Activated naive CD8-positive, alpha-beta T cell treated with anti-CD3 and anti-CD28 coated beads for 36 hours (primary cell): ENCODE measurements around the gene NGB. TPM values are rescaled to one million over a fixed set of nuclear protein-coding genes. Genes with fewer than 3 reads are reported as not detected.
"Not testable (repeated sequence)": the region's sequence is repeated elsewhere in the genome, so short reads cannot be mapped to it uniquely, and the experiment has no call there.

Source experiments
- DNase-seq: peaks from one replicate; pipeline ENCODE4 v3.0.0; 2021
- H3K27ac Mint-ChIP-seq: one replicate; pipeline ENCODE4 v1.8.0; 2022; ENCODE audit warnings: mild to moderate bottlenecking, moderate library complexity, mixed read lengths
- H3K27me3 Mint-ChIP-seq: one replicate; pipeline ENCODE4 v1.8.0; 2022; ENCODE audit warnings: mild to moderate bottlenecking, mixed read lengths
- H3K36me3 Mint-ChIP-seq: one replicate; pipeline ENCODE4 v1.8.0; 2021; ENCODE audit warnings: mild to moderate bottlenecking, mixed read lengths
- H3K4me1 Mint-ChIP-seq: one replicate; pipeline ENCODE4 v1.8.0; 2021; ENCODE audit warnings: mixed read lengths
- H3K4me3 Mint-ChIP-seq: one replicate; pipeline ENCODE4 v1.8.0; 2022; ENCODE audit warnings: mild to moderate bottlenecking, moderate library complexity, mixed read lengths
- H3K9me3 Mint-ChIP-seq: one replicate; pipeline ENCODE4 v1.8.0; 2022; ENCODE audit warnings: mixed read lengths
- total RNA-seq, 2 experiments: library from RNA; stranded (reverse); gene quantifications; one replicate each; pipeline ENCODE4 v1.2.3, GENCODE V29; 2021

The NGB gene
- total RNA-seq = not detected

GRCh38 chr14:77271113-77271710, at the start of gene NGB:
NGB (minus strand) TSS chr14:77271206; CDS start chr14:77270937, 269 bp downstream.
- Mint-ChIP-seq H3K36me3 (no peaks in the 10 kb centered on the region), H3K4me3 (no peak within 1 kb of the TSS), H3K9me3 (peaks cover 3% of the 10 kb centered on the region), H3K27me3 (peaks cover 50% of the 10 kb centered on the region), H3K4me1 (no peaks in the 10 kb centered on the region), H3K27ac (no peak within 1 kb of the TSS)
- no peak for DNase-seq

- Mint-ChIP-seq H3K4me1 (peaks cover 13% of the 10 kb centered on the region), H3K27ac (peak within 1 kb of the TSS; percentile 100), H3K27me3 (no peaks in the 10 kb centered on the region), H3K9me3 (no peaks in the 10 kb centered on the region), H3K4me3 (peak within 1 kb of the TSS; percentile 98), H3K36me3 (no peaks in the 10 kb centered on the region)
- DNase-seq = peak; percentile 94
Measured at GRCh38 chr14:77320238-77320935, 49.4 kb upstream of the NGB start, which contains the start of gene POMT2. POMT2 (minus strand) TSS chr14:77320883; CDS start chr14:77320681, 202 bp downstream.

- Mint-ChIP-seq H3K4me3 (no peak overlapping the region), H3K36me3 (no peaks in the 10 kb centered on the region), H3K27ac (no peak overlapping the region), H3K9me3 (no peaks in the 10 kb centered on the region), H3K4me1 (peaks cover 13% of the 10 kb centered on the region), H3K27me3 (no peaks in the 10 kb centered on the region)
- no peak for DNase-seq
Measured at GRCh38 chr14:77319422-77319821, 48.4 kb upstream of the NGB start.

- H3K4me3 Mint-ChIP-seq, H3K27ac Mint-ChIP-seq, DNase-seq, H3K36me3 Mint-ChIP-seq, H3K27me3 Mint-ChIP-seq, H3K9me3 Mint-ChIP-seq: not testable (repeated sequence)
- peaks cover 13% of the 10 kb centered on the region for H3K4me1 Mint-ChIP-seq
Measured at GRCh38 chr14:77318756-77319155, 47.8 kb upstream of the NGB start.

GRCh38 chr14:77318006-77318553, 47.1 kb upstream of the NGB start:
- no peaks in the 10 kb centered on the region for H3K36me3 Mint-ChIP-seq
- no peaks in the 10 kb centered on the region for H3K27me3 Mint-ChIP-seq
- H3K9me3 Mint-ChIP-seq = no peaks in the 10 kb centered on the region
- no peak overlapping the region for H3K4me3 Mint-ChIP-seq
- DNase-seq = no peak
- no peak overlapping the region for H3K27ac Mint-ChIP-seq
- H3K4me1 Mint-ChIP-seq = peaks cover 13% of the 10 kb centered on the region

- H3K9me3 Mint-ChIP-seq = no peaks in the 10 kb centered on the region
- peaks cover 8% of the 10 kb centered on the region for H3K4me1 Mint-ChIP-seq
- H3K27me3 Mint-ChIP-seq = no peaks in the 10 kb centered on the region
- no peak overlapping the region for H3K4me3 Mint-ChIP-seq
- H3K27ac Mint-ChIP-seq = no peak overlapping the region
- H3K36me3 Mint-ChIP-seq = no peaks in the 10 kb centered on the region
- DNase-seq = no peak
Measured at GRCh38 chr14:77316872-77317301, 45.9 kb upstream of the NGB start.

GRCh38 chr14:77316195-77316505, 45.1 kb upstream of the NGB start:
- no peak for DNase-seq
- Mint-ChIP-seq H3K27ac (no peak overlapping the region), H3K9me3 (no peaks in the 10 kb centered on the region), H3K4me1 (peaks cover 8% of the 10 kb centered on the region), H3K4me3 (no peak overlapping the region), H3K27me3 (no peaks in the 10 kb centered on the region), H3K36me3 (no peaks in the 10 kb centered on the region)

- no peak for DNase-seq
- no peak overlapping the region for H3K4me3 Mint-ChIP-seq
- no peaks in the 10 kb centered on the region for H3K9me3 Mint-ChIP-seq
- H3K27ac Mint-ChIP-seq = no peak overlapping the region
- H3K36me3 Mint-ChIP-seq = no peaks in the 10 kb centered on the region
- no peaks in the 10 kb centered on the region for H3K27me3 Mint-ChIP-seq
- peaks cover 3% of the 10 kb centered on the region for H3K4me1 Mint-ChIP-seq
Measured at GRCh38 chr14:77314539-77315457, 43.8 kb upstream of the NGB start.

- no peak for DNase-seq
- H3K9me3 Mint-ChIP-seq = no peaks in the 10 kb centered on the region
- no peak overlapping the region for H3K4me3 Mint-ChIP-seq
- H3K27me3 Mint-ChIP-seq = no peaks in the 10 kb centered on the region
- no peaks in the 10 kb centered on the region for H3K36me3 Mint-ChIP-seq
- no peak overlapping the region for H3K27ac Mint-ChIP-seq
- H3K4me1 Mint-ChIP-seq = no peaks in the 10 kb centered on the region
Measured at GRCh38 chr14:77314043-77314442, 43.0 kb upstream of the NGB start.

GRCh38 chr14:77313371-77313770, 42.4 kb upstream of the NGB start:
- H3K36me3 Mint-ChIP-seq = no peaks in the 10 kb centered on the region
- H3K27me3 Mint-ChIP-seq = no peaks in the 10 kb centered on the region
- H3K27ac Mint-ChIP-seq = no peak overlapping the region
- H3K4me3 Mint-ChIP-seq = no peak overlapping the region
- H3K4me1 Mint-ChIP-seq = no peaks in the 10 kb centered on the region
- no peaks in the 10 kb centered on the region for H3K9me3 Mint-ChIP-seq
- no peak for DNase-seq

GRCh38 chr14:77311217-77311616, 40.2 kb upstream of the NGB start:
- H3K27ac Mint-ChIP-seq = no peak overlapping the region
- no peaks in the 10 kb centered on the region for H3K27me3 Mint-ChIP-seq
- no peak for DNase-seq
- H3K9me3 Mint-ChIP-seq = no peaks in the 10 kb centered on the region
- H3K36me3 Mint-ChIP-seq = no peaks in the 10 kb centered on the region
- no peaks in the 10 kb centered on the region for H3K4me1 Mint-ChIP-seq
- H3K4me3 Mint-ChIP-seq = no peak overlapping the region

- no peak overlapping the region for H3K4me3 Mint-ChIP-seq
- DNase-seq = no peak
- H3K9me3 Mint-ChIP-seq = no peaks in the 10 kb centered on the region
- H3K4me1 Mint-ChIP-seq = no peaks in the 10 kb centered on the region
- H3K27me3 Mint-ChIP-seq = no peaks in the 10 kb centered on the region
- no peak overlapping the region for H3K27ac Mint-ChIP-seq
- H3K36me3 Mint-ChIP-seq = no peaks in the 10 kb centered on the region
Measured at GRCh38 chr14:77310026-77310425, 39.0 kb upstream of the NGB start.

- no peaks in the 10 kb centered on the region for H3K36me3 Mint-ChIP-seq
- H3K27me3 Mint-ChIP-seq = no peaks in the 10 kb centered on the region
- no peak overlapping the region for H3K4me3 Mint-ChIP-seq
- no peak for DNase-seq
- H3K9me3 Mint-ChIP-seq = no peaks in the 10 kb centered on the region
- H3K4me1 Mint-ChIP-seq = no peaks in the 10 kb centered on the region
- no peak overlapping the region for H3K27ac Mint-ChIP-seq
Measured at GRCh38 chr14:77309131-77309530, 38.1 kb upstream of the NGB start.

- no peak for DNase-seq
- Mint-ChIP-seq H3K36me3 (peaks cover 4% of the 10 kb centered on the region), H3K4me3 (no peak overlapping the region), H3K9me3 (no peaks in the 10 kb centered on the region), H3K27ac (no peak overlapping the region), H3K4me1 (peaks cover 9% of the 10 kb centered on the region), H3K27me3 (no peaks in the 10 kb centered on the region)
Measured at GRCh38 chr14:77306851-77307496, 36.0 kb upstream of the NGB start.

GRCh38 chr14:77306416-77306815, 35.4 kb upstream of the NGB start:
- Mint-ChIP-seq H3K27me3 (no peaks in the 10 kb centered on the region), H3K36me3 (peaks cover 4% of the 10 kb centered on the region), H3K4me1 (peaks cover 9% of the 10 kb centered on the region), H3K4me3 (no peak overlapping the region), H3K9me3 (no peaks in the 10 kb centered on the region), H3K27ac (no peak overlapping the region)
- no peak for DNase-seq
